GM13976 (cell line): Measurements from ENCODE around the gene DPYSL5.
A peak's percentile ranks its signal among the peaks of the same experiment; 100 is the strongest.
"Not testable (repeated sequence)": the region's sequence is repeated elsewhere in the genome, so short reads cannot be mapped to it uniquely, and the experiment has no call there.

ENCODE experiments used
- DNase-seq: peaks from one replicate; pipeline ENCODE4 v3.0.0; 2012; ENCODE audit warnings: low spot score
- CTCF ChIP-seq: IDR thresholded peaks from 2 replicates; pipeline ENCODE4 v1.5.1; 2012; ENCODE audit warnings: borderline replicate concordance, mild to moderate bottlenecking; ENCODE audit not compliant: insufficient read depth; ENCODE audit errors: extremely low read depth, missing control alignments, control extremely low read depth
- in situ Hi-C: fragments of 300-500 bp; cut with MboI; formaldehyde crosslinking; loops from one replicate; pipeline ENCODE4 v1.12.0; 2022; ENCODE audit warnings: low sequenced_read_pairs, mixed read lengths, inconsistent platforms; ENCODE audit not compliant: unreplicated experiment

Gene DPYSL5

GRCh38 chr2:26922405-26923188, 74.7 kb downstream of the DPYSL5 start:
- in situ Hi-C loops = no loop called here
- TF ChIP-seq CTCF = peak; percentile 60
- peak; percentile 71 for DNase-seq

GRCh38 chr2:26923189-26923466, 75.2 kb downstream of the DPYSL5 start:
- in situ Hi-C loops, DNase-seq: not testable (repeated sequence)

- DNase-seq = no peak
- in situ Hi-C loops = loop anchor here (25.0 kb wide), 1 partner anchor 87 kb away; the partner anchor contains the start of gene DPYSL5
- TF ChIP-seq CTCF = no peak
Observed at GRCh38 chr2:26924731-26925099, 76.8 kb downstream of the DPYSL5 start.

- no peak for TF ChIP-seq CTCF
- no peak for DNase-seq
- in situ Hi-C loops = loop anchor here (25.0 kb wide), 1 partner anchor 88 kb away; the partner anchor contains the start of gene DPYSL5
Observed at GRCh38 chr2:26925100-26925791, 77.3 kb downstream of the DPYSL5 start.

- no peak for DNase-seq
- no peak for TF ChIP-seq CTCF
Observed at GRCh38 chr2:26927221-26927620, 79.3 kb downstream of the DPYSL5 start.

GRCh38 chr2:26932974-26933373, 85.0 kb downstream of the DPYSL5 start:
- in situ Hi-C loops = loop anchor here (25.0 kb wide), 1 partner anchor 96 kb away; the partner anchor contains the start of gene DPYSL5
- no peak for TF ChIP-seq CTCF
- DNase-seq = no peak

More at GRCh38 chr2:26927221-26927620, 79.3 kb downstream of the DPYSL5 start:
- in situ Hi-C loops = loop anchor here (25.0 kb wide), 1 partner anchor 90 kb away; the partner anchor contains the start of gene DPYSL5
